Measurements from ENCODE around the gene CEP112. TPM values are rescaled to one million over a fixed set of nuclear protein-coding genes. Genes with fewer than 3 reads are reported as not detected.

CEP112 gene
- total RNA-seq, 1 experiment from 2014 or later = 9.5 TPM

DNA sequence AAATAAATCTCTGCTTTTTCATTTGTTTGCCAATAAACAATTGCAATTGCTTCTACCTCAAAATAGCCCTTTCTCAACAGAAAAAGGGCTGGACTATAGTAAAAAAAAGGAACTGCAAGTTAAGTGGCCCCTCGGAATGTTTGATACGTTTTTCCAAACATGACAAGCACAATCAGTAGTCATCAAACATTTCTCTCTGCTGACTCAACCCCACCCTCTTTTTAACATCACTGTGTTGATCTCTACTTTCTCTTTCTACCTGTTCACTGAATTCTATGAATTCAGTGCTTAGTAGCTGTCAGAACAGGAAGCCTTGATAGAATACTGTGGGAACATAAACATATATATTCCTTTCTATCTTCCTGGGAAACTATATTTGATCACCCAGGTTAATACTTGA is 514.0 kb downstream of the CEP112 start:
- intact Hi-C loops (cut with micrococcal nuclease; ENCODE audit: unreplicated experiment) = no loop called here
- ChIA-PET CTCF (no interaction called here), POLR2A (interaction anchor here (0.7 kb wide), 1 partner anchor 1047 kb away, joined by 3 read pairs; no protein-coding TSS in a partner anchor)
- H3K36me3 ChIP-seq (ENCODE audit: control insufficient read depth, insufficient read depth, low read length) = no peaks in the 10 kb centered on the region
- DNase-seq (ENCODE audit: low read depth, low spot score) = no peak
- H3K27me3 ChIP-seq (ENCODE audit: control insufficient read depth, insufficient read depth, low read length) = no peaks in the 10 kb centered on the region
- H3K4me3 ChIP-seq (ENCODE audit: low read depth in 2 of 2, low read length in 2 of 2) = no peak overlapping the region
- in situ Hi-C loops (cut with HindIII; ENCODE audit: low pct_unique_long_range_greater_than_20kb, low sequenced_read_pairs) = no loop called here
- BruUV-seq (replicated peaks) = no TSS peak
- no peak for ATAC-seq
- H3K9me3 ChIP-seq (ENCODE audit: control insufficient read depth, insufficient read depth, low read depth, low read length) = no peaks in the 10 kb centered on the region
- H3K4me1 ChIP-seq (ENCODE audit: control insufficient read depth, insufficient read depth, low read length) = no peaks in the 10 kb centered on the region
- TF ChIP-seq POLR2AphosphoS5 (IDR thresholded peaks at IDR 0.05; ENCODE audit: low read depth, low read length) (no peak), SIN3A (IDR thresholded peaks at IDR 0.05; ENCODE audit: borderline replicate concordance, insufficient read depth, low read depth, low read length) (no peak), TCF7L2 (IDR thresholded peaks at IDR 0.05; ENCODE audit: low read depth, low read length) (no peak)
- TF ChIP-seq, protein P1, sequence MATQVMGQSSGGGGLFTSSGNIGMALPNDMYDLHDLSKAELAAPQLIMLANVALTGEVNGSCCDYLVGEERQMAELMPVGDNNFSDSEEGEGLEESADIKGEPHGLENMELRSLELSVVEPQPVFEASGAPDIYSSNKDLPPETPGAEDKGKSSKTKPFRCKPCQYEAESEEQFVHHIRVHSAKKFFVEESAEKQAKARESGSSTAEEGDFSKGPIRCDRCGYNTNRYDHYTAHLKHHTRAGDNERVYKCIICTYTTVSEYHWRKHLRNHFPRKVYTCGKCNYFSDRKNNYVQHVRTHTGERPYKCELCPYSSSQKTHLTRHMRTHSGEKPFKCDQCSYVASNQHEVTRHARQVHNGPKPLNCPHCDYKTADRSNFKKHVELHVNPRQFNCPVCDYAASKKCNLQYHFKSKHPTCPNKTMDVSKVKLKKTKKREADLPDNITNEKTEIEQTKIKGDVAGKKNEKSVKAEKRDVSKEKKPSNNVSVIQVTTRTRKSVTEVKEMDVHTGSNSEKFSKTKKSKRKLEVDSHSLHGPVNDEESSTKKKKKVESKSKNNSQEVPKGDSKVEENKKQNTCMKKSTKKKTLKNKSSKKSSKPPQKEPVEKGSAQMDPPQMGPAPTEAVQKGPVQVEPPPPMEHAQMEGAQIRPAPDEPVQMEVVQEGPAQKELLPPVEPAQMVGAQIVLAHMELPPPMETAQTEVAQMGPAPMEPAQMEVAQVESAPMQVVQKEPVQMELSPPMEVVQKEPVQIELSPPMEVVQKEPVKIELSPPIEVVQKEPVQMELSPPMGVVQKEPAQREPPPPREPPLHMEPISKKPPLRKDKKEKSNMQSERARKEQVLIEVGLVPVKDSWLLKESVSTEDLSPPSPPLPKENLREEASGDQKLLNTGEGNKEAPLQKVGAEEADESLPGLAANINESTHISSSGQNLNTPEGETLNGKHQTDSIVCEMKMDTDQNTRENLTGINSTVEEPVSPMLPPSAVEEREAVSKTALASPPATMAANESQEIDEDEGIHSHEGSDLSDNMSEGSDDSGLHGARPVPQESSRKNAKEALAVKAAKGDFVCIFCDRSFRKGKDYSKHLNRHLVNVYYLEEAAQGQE (IDR thresholded peaks at IDR 0.05; ENCODE audit: insufficient read depth in 1 of 2, low read depth in 2 of 2, low read length in 1 of 2) = no peak
- TF ChIP-seq, protein P2, sequence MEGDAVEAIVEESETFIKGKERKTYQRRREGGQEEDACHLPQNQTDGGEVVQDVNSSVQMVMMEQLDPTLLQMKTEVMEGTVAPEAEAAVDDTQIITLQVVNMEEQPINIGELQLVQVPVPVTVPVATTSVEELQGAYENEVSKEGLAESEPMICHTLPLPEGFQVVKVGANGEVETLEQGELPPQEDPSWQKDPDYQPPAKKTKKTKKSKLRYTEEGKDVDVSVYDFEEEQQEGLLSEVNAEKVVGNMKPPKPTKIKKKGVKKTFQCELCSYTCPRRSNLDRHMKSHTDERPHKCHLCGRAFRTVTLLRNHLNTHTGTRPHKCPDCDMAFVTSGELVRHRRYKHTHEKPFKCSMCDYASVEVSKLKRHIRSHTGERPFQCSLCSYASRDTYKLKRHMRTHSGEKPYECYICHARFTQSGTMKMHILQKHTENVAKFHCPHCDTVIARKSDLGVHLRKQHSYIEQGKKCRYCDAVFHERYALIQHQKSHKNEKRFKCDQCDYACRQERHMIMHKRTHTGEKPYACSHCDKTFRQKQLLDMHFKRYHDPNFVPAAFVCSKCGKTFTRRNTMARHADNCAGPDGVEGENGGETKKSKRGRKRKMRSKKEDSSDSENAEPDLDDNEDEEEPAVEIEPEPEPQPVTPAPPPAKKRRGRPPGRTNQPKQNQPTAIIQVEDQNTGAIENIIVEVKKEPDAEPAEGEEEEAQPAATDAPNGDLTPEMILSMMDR (IDR thresholded peaks at IDR 0.05) = no peak
- no peak overlapping the region for H3K27ac ChIP-seq (ENCODE audit: low read length)

DNA sequence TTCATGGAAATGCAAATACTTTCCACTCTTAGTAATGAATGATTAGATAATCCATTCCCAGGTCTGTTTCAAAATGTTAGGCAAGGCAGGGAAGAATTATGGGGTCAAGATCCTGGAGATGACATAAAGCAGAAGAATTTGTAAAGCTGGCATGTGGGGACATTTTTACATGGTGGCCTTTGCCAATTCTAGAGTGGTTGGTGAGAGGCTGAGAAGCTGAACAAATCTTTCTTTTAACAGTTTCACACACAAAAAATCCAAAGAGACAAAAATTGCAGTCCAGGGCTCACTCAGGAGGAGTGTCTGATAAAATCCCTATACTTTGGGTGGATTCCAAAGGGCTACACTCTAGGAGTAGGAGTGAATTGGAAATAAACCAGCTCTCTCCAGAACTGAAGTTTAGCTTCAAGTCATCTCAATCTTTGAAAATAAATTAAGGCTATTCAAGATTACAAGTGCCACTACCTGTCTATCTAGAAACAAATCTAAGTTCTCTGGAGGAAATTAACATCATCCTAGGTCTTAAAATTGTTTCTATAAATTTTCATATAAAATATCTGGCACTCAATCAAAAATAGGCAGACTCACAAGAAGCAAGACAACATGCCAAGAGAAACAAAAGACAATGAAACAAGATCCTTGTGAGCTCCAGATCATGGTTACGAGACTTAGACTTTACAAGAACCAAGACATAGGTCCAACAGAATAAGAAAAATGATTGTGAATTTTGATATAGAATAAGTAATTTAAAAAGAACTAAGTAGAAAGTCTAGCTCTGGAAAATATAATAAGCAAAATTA is 517.5 kb downstream of the CEP112 start:
- no peak overlapping the region for H3K27ac ChIP-seq (ENCODE audit: low read length)
- BruUV-seq (replicated peaks) = no TSS peak
- DNase-seq (ENCODE audit: low read depth, low spot score) (no peak), ATAC-seq (no peak)
- no peak overlapping the region for H3K4me3 ChIP-seq (ENCODE audit: low read depth in 2 of 2, low read length in 2 of 2)
- H3K4me1 ChIP-seq (ENCODE audit: control insufficient read depth, insufficient read depth, low read length) = no peaks in the 10 kb centered on the region
- in situ Hi-C loops (cut with HindIII; ENCODE audit: low pct_unique_long_range_greater_than_20kb, low sequenced_read_pairs) (no loop called here), intact Hi-C loops (cut with micrococcal nuclease; ENCODE audit: unreplicated experiment) (no loop called here)
- TF ChIP-seq TCF7L2 (IDR thresholded peaks at IDR 0.05; ENCODE audit: low read depth, low read length) (no peak), SIN3A (IDR thresholded peaks at IDR 0.05; ENCODE audit: borderline replicate concordance, insufficient read depth, low read depth, low read length) (no peak), POLR2AphosphoS5 (IDR thresholded peaks at IDR 0.05; ENCODE audit: low read depth, low read length) (no peak)
- TF ChIP-seq, protein P1 (IDR thresholded peaks at IDR 0.05; ENCODE audit: insufficient read depth in 1 of 2, low read depth in 2 of 2, low read length in 1 of 2) = no peak
- TF ChIP-seq, protein P2 (IDR thresholded peaks at IDR 0.05) = no peak
- no peaks in the 10 kb centered on the region for H3K27me3 ChIP-seq (ENCODE audit: control insufficient read depth, insufficient read depth, low read length)
- H3K36me3 ChIP-seq (ENCODE audit: control insufficient read depth, insufficient read depth, low read length) = no peaks in the 10 kb centered on the region
- no peaks in the 10 kb centered on the region for H3K9me3 ChIP-seq (ENCODE audit: control insufficient read depth, insufficient read depth, low read depth, low read length)
- CTCF ChIA-PET = no interaction called here
- POLR2A ChIA-PET = no interaction called here
